Skeletal muscle satellite cell (primary cell): ENCODE data around the gene OR11G2. TPM values are rescaled to one million over a fixed set of nuclear protein-coding genes. Genes with fewer than 3 reads are reported as not detected.
"Not testable (repeated sequence)": the region's sequence is repeated elsewhere in the genome, so short reads cannot be mapped to it uniquely, and the experiment has no call there.

Source experiments
- H3K27me3 ChIP-seq: 2 replicates; pipeline ENCODE4 v1.7.0; 2013; ENCODE audit warnings: low read length; ENCODE audit not compliant: control insufficient read depth, insufficient read depth
- H3K36me3 ChIP-seq: 2 replicates; pipeline ENCODE4 v1.7.0; 2013; ENCODE audit warnings: mild to moderate bottlenecking, control low read depth, low read length; ENCODE audit not compliant: insufficient read depth
- H3K4me1 ChIP-seq: 2 replicates; pipeline ENCODE4 v1.7.0; 2013; ENCODE audit warnings: low read length; ENCODE audit not compliant: control insufficient read depth, insufficient read depth
- H3K4me2 ChIP-seq: 2 replicates; pipeline ENCODE4 v1.7.0; 2013; ENCODE audit warnings: mild to moderate bottlenecking, low read length
- H3K4me3 ChIP-seq: 2 replicates; pipeline ENCODE4 v1.7.0; 2013; ENCODE audit warnings: low read length
- H3K9ac ChIP-seq: 2 replicates; pipeline ENCODE4 v1.7.0; 2013; ENCODE audit warnings: mild to moderate bottlenecking, low read depth, low read length, moderate library complexity
- H3K9me3 ChIP-seq: replicated peaks from 2 replicates; pipeline ENCODE4 v1.7.0; 2013; ENCODE audit warnings: mild to moderate bottlenecking, control low read depth, low read length
- total RNA-seq: library from RNA; depleted of rRNA; stranded (reverse); fragments of >200 nt; gene quantifications from 2 replicates; pipeline ENCODE4 v1.2.3, GENCODE V29; 2012; rRNA removed

The OR11G2 gene, protein sequence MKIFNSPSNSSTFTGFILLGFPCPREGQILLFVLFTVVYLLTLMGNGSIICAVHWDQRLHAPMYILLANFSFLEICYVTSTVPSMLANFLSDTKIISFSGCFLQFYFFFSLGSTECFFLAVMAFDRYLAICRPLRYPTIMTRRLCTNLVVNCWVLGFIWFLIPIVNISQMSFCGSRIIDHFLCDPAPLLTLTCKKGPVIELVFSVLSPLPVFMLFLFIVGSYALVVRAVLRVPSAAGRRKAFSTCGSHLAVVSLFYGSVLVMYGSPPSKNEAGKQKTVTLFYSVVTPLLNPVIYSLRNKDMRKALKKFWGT
- total RNA-seq = not detected in 2 replicates

DNA sequence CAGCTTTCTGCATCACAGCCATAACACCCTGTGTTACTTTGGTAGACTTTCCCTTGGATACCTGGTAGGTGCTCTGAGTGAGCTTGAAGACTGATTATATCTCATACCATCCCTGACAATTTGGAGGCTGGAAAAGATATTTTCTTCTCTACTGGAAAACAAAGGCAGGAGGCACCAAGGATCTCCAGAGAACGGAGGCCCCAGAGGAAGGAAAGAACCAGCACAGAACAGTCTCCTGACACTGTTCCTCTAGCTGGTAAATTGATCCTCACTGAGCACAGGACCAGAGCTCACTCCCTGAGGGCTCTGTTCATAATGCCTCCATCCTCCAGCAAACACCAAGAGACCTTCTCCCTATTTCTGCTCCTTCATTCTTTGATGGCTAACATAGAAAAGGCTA, at the start of gene OR11G2:
OR11G2 (plus strand) TSS at position 301 of the 400 bp plus-strand sequence. CDS start 6,542 bp downstream, outside the sequence.
- no peaks in the 10 kb centered on the region for H3K36me3 ChIP-seq
- no peak within 1 kb of the TSS for H3K4me3 ChIP-seq
- no peaks in the 10 kb centered on the region for H3K9me3 ChIP-seq
- H3K9ac ChIP-seq = no peak within 1 kb of the TSS
- no peaks in the 10 kb centered on the region for H3K27me3 ChIP-seq
- no peak within 1 kb of the TSS for H3K4me2 ChIP-seq
- no peaks in the 10 kb centered on the region for H3K4me1 ChIP-seq

DNA sequence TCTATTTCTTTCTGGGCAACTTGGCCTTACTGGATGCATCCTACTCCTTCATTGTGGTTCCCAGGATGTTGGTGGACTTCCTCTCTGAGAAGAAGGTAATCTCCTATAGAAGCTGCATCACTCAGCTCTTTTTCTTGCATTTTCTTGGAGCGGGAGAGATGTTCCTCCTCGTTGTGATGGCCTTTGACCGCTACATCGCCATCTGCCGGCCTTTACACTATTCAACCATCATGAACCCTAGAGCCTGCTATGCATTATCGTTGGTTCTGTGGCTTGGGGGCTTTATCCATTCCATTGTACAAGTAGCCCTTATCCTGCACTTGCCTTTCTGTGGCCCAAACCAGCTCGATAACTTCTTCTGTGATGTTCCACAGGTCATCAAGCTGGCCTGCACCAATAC, 46.8 kb upstream of the OR11G2 start:
- Histone ChIP-seq H3K27me3 (no peaks in the 10 kb centered on the region), H3K9ac (no peak overlapping the region), H3K36me3 (no peaks in the 10 kb centered on the region), H3K4me2 (no peak overlapping the region), H3K4me1 (no peaks in the 10 kb centered on the region), H3K9me3 (no peaks in the 10 kb centered on the region), H3K4me3 (no peak overlapping the region)

DNA sequence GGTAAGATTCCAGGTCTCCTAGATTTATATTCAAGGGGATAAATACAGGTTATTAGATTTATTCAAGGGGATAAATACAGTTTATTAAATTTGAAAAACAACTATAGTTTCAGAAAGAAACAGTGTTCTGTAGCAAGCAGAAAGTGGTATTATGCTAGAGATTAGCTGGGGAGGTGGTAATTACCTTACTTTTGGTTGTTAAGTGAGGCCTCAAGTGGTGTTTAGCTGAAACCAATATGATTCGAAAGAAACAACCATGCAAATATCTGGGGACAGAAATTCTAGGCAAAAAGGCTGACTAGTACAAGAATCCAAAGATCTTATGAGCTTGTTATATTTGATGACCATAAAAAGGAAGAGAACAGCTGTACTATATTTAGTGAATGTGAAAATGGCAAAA, 45.9 kb upstream of the OR11G2 start:
- H3K4me3 ChIP-seq = no peak overlapping the region
- no peaks in the 10 kb centered on the region for H3K9me3 ChIP-seq
- no peaks in the 10 kb centered on the region for H3K27me3 ChIP-seq
- H3K36me3 ChIP-seq = no peaks in the 10 kb centered on the region
- H3K4me2 ChIP-seq = no peak overlapping the region
- no peaks in the 10 kb centered on the region for H3K4me1 ChIP-seq
- no peak overlapping the region for H3K9ac ChIP-seq

DNA sequence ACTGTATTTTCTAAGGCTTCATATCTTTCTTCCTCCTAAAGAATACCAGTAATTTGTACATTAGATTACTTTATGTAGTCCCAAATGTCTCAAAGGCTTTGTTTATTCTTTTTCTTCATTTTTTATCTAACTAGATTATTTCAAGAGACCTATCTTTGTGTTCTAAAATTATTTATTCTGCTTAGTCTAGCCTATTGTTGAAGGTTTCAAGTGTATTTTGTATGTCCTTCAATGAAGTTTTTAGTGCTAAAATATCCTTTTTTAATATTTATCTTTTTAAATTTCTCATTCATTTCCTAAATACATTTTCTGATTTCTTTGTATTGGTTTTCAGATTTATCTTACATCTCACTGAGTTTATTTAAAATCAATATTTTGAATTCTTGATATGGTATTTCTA, 26.2 kb upstream of the OR11G2 start:
- Histone ChIP-seq H3K36me3 (no peaks in the 10 kb centered on the region), H3K27me3 (no peaks in the 10 kb centered on the region), H3K9ac (no peak overlapping the region), H3K4me2 (no peak overlapping the region), H3K4me3 (no peak overlapping the region), H3K4me1 (no peaks in the 10 kb centered on the region), H3K9me3 (no peaks in the 10 kb centered on the region)

DNA sequence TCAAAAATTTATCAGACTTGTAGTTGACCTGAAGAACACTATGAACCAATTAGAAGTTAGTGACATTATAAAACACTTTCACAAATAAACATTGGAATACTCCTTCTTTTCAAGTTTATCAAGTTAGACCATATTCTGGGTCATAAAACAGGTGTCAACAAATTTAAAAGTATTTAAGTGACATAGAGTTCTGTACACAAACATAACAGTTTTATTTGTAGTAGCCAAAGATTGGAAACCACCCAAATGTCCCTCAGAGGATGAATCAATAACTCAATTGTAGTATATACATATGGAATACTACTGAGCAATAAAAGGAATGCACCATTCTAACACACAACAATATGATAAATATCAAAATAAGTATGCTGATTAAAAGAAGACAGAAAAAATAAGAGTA, 23.6 kb upstream of the OR11G2 start:
- Histone ChIP-seq H3K9me3 (no peaks in the 10 kb centered on the region), H3K27me3 (no peaks in the 10 kb centered on the region), H3K36me3 (no peaks in the 10 kb centered on the region), H3K4me2 (no peak overlapping the region), H3K9ac (no peak overlapping the region), H3K4me3 (no peak overlapping the region), H3K4me1 (no peaks in the 10 kb centered on the region)

DNA sequence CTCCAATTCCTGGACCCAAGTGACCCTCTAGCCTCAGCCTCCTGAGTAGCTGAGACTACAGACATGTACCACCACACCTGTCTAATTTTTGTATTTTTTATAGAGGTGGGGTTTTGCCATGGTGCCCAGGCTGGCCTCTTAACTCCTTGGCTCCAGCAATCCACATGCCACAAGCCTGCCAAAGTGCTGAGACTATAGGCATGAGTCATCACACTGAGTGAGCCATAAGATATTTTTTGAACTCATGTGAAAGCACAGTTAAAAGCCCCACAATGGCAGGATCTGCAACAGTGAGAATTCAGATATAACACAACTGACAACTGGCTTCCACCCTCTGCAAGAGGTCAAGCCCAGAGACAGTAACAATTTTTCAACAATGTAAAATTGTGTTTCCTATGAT, 20.8 kb upstream of the OR11G2 start:
- H3K4me3 ChIP-seq, H3K36me3 ChIP-seq, H3K27me3 ChIP-seq, H3K9ac ChIP-seq, H3K4me1 ChIP-seq, H3K9me3 ChIP-seq, H3K4me2 ChIP-seq: not testable (repeated sequence)

DNA sequence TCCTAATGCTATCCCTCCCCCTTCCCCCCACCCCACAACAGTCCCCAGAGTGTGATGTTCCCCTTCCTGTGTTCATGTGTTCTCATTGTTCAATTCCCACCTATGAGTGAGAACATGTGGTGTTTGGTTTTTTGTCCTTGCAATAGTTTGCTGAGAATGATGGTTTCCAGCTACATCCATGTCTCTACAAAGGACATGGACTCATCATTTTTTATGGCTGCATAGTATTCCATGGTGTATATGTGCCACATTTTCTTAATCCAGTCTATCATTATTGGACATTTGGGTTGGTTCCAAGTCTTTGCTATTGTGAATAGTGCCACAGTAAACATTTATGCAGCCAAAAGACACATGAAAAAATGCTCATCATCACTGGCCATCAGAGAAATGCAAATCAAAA, 16.5 kb upstream of the OR11G2 start:
- H3K9me3 ChIP-seq, H3K4me3 ChIP-seq, H3K4me2 ChIP-seq, H3K27me3 ChIP-seq, H3K36me3 ChIP-seq, H3K9ac ChIP-seq, H3K4me1 ChIP-seq: not testable (repeated sequence)

DNA sequence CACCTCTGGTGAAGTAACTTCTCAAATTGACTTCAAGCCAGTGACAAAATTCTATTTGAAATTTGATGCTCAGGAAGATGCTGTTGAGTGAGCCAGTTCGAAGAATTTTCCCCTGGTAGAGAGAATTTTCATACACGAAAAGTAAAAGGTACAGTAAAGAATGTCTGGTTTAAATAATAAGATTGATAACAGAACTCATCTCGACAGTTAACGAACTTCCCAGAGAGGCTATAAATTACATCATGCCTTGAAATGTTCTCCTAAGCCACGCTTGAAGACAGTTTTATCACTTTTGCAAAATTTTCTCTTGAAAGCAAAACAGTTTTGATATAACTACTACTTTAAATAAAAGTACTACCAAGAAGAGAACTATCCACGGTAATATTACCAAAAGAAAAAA, 14.4 kb upstream of the OR11G2 start:
- H3K4me2 ChIP-seq = no peak overlapping the region
- no peak overlapping the region for H3K9ac ChIP-seq
- no peaks in the 10 kb centered on the region for H3K27me3 ChIP-seq
- peaks cover 2% of the 10 kb centered on the region for H3K9me3 ChIP-seq
- no peak overlapping the region for H3K4me3 ChIP-seq
- H3K4me1 ChIP-seq = no peaks in the 10 kb centered on the region
- no peaks in the 10 kb centered on the region for H3K36me3 ChIP-seq

DNA sequence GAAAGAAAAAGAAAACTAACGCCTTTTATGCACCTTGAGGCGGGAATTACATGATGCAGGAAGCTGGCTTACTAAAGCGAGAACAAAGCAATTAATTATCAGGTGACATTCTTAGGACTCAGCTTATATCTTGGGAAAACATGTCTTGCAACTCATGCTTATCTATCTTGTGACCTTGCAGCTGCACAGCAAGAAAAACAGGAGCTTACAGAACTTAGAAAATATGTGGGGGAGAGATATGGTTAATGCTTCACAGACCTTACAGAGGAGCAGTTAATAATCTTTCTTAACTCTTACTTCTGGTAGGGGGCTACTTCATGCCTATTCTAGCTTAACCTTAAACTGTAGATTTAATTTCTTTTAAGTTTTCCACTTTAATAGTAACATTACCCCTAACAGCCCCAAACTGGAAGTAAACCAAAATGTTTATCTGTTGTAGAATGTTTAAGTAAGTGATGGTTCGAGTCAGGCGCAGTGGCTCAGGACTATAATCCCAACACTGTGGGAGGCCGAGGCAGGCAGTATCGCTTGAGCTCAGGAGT, 13.2 kb upstream of the OR11G2 start:
- peaks cover 2% of the 10 kb centered on the region for H3K9me3 ChIP-seq
- no peak overlapping the region for H3K9ac ChIP-seq
- no peaks in the 10 kb centered on the region for H3K4me1 ChIP-seq
- no peaks in the 10 kb centered on the region for H3K36me3 ChIP-seq
- no peaks in the 10 kb centered on the region for H3K27me3 ChIP-seq
- H3K4me2 ChIP-seq = no peak overlapping the region
- H3K4me3 ChIP-seq = no peak overlapping the region

DNA sequence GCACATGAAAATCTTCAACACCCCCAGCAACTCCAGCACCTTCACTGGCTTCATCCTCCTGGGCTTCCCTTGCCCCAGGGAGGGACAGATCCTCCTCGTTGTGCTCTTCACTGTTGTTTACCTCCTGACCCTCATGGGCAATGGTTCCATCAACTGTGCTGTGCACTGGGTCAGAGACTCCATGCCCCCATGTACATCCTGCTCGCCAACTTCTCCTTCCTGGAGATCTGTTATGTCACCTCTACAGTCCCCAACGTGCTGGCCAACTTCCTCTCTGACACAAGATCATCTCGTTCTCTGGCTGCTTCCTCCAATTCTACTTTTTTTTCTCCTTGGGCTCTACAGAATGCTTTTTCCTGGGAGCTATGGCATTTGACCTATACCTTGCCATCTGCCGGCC, 11.5 kb upstream of the OR11G2 start:
- no peak overlapping the region for H3K4me3 ChIP-seq

DNA sequence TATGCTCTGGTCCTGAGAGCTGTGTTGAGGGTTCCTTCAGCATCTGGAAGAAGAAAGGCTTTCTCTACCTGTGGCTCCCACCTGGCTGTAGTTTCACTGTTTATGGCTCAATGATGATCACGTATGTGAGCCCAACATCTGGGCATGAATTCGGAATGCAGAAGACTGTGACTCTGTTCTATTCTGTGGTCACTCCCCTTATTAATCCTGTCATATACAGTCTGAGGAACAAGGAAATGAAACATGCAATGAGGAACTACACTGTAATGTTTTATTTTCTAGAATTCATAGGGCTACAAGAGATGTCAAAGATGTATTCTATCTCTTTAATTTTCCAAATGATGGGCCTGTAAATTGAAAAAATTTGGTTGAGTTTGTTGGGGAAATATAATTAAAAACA, 10.8 kb upstream of the OR11G2 start:
- Histone ChIP-seq H3K27me3 (no peaks in the 10 kb centered on the region), H3K4me1 (no peaks in the 10 kb centered on the region), H3K9me3 (peaks cover 2% of the 10 kb centered on the region), H3K36me3 (no peaks in the 10 kb centered on the region), H3K4me3 (no peak overlapping the region), H3K4me2 (no peak overlapping the region), H3K9ac (no peak overlapping the region)

More for the DNA sequence above, 11.5 kb upstream of the OR11G2 start:
- Histone ChIP-seq H3K27me3 (no peaks in the 10 kb centered on the region), H3K4me1 (no peaks in the 10 kb centered on the region), H3K9ac (no peak overlapping the region), H3K36me3 (no peaks in the 10 kb centered on the region), H3K4me2 (no peak overlapping the region), H3K9me3 (peaks cover 2% of the 10 kb centered on the region)

DNA sequence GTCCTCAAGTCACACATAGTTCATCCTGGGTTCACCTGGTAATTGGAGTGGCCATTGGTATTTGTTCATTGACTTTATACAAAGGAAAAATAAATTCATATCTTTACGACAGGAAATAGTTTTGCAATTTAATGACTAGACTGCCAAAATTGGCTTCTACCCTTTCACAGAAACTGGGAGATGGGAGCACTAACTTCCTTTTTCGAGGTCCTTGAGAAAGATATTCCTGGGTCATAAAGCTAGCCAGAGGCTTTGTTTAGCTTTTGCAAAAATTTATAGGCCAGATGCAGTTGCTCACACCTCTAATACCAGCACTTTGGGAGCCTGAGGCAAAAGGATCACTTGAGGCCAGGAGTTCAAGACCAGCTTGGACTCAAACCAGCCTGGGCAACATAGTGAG, 10.2 kb upstream of the OR11G2 start:
- Histone ChIP-seq H3K27me3 (no peaks in the 10 kb centered on the region), H3K9ac (no peak overlapping the region), H3K4me3 (no peak overlapping the region), H3K36me3 (no peaks in the 10 kb centered on the region), H3K4me2 (no peak overlapping the region), H3K9me3 (peaks cover 2% of the 10 kb centered on the region), H3K4me1 (no peaks in the 10 kb centered on the region)
